Gastrocnemius medialis (tissue), 4 donors: Measurements from ENCODE around the gene SGSM2. TPM values are rescaled to one million over a fixed set of nuclear protein-coding genes. Genes with fewer than 3 reads are reported as not detected.

Experiments
- ATAC-seq, 2 donors: fragments of 150-250 bp; one replicate each; pipeline ENCODE4 v1.9.1; 2016
- DNase-seq, 2 donors: peaks; one replicate each; pipeline ENCODE4 v3.0.0-alpha.2; 2019
- H3K27ac ChIP-seq, 4 donors: fragments of 200-600 bp; sonication (generic); 1 replicate in 1 of 4; 2 replicates in 3 of 4; pipeline ENCODE4 v1.5.1; 2016 to 2018; ENCODE audit warnings: mild to moderate bottlenecking in 2 of 4, moderate library complexity in 1 of 4
- H3K27me3 ChIP-seq, 3 donors: fragments of 200-600 bp; sonication (generic) in 2 of 3; 1 replicate in 1 of 3; 2 replicates in 2 of 3; pipeline versions ENCODE4 v1.5.1 to v1.6.0; 2016 to 2019; ENCODE audit warnings: mild to moderate bottlenecking in 1 of 3, moderate library complexity in 1 of 3
- H3K36me3 ChIP-seq, 2 donors: fragments of 200-600 bp; sonication (generic) in 1 of 2; one replicate each; pipeline ENCODE4 v1.5.1; 2017 to 2018
- H3K4me1 ChIP-seq, 2 donors: fragments of 200-600 bp; sonication (generic) in 1 of 2; one replicate each; pipeline ENCODE4 v1.5.1; 2016 to 2017; ENCODE audit warnings: mild to moderate bottlenecking in 2 of 2
- H3K4me3 ChIP-seq, 4 donors: fragments of 200-600 bp; sonication (generic) in 3 of 4; 1 replicate in 1 of 4; 2 replicates in 3 of 4; pipeline ENCODE4 v1.5.1; 2016 to 2019; ENCODE audit warnings: mild to moderate bottlenecking in 2 of 4
- H3K9me3 ChIP-seq, 3 donors: fragments of 200-600 bp; sonication (generic) in 2 of 3; 1 replicate in 1 of 3; 2 replicates in 2 of 3; pipeline ENCODE4 v1.5.1; 2016 to 2019
- POLR2A ChIP-seq, 2 donors: fragments of 450-650 bp; IDR thresholded peaks; one replicate each; pipeline ENCODE4 v1.6.1; 2017; ENCODE audit warnings: antibody characterized with exemption in 2 of 2, mild to moderate bottlenecking in 2 of 2, moderate library complexity in 2 of 2
- in situ Hi-C, 4 donors: fragments of 200-750 bp; cut with MboI; loops; one replicate each; pipeline versions ENCODE4 v1.15.0 to v1.8.0; 2017; ENCODE audit warnings: low sequenced_read_pairs in 4 of 4
- intact Hi-C: fragments of 100-400 bp; cut with DNase I; formaldehyde crosslinking; loops from one replicate; pipeline ENCODE4 v1.15.1; 2023; ENCODE audit warnings: low total_unique reads
- total RNA-seq, 4 donors: library from RNA; depleted of rRNA; stranded (reverse); fragments of >200 nt; gene quantifications; one replicate each; pipeline versions ENCODE4 v1.1.0 to v1.2.3, GENCODE V29; 2016
- TF ChIP-seq, protein P1 (sequence below), 5 experiments: fragments of 450-650 bp in 3 of 5; fragments of 200-600 bp in 2 of 5; sonication (generic) in 2 of 5; IDR thresholded peaks in 4 of 5; conservative IDR thresholded peaks in 1 of 5; 1 replicate in 4 of 5; 2 replicates in 1 of 5; pipeline ENCODE4 v1.5.1; 2016 to 2019; ENCODE audit warnings: antibody characterized with exemption in 5 of 5, mild to moderate bottlenecking in 3 of 5, moderate library complexity in 3 of 5

The SGSM2 gene
- total RNA-seq, 4 donors from 2014 or later, result 6.1 to 20.1 (median 9.6) TPM

DNA sequence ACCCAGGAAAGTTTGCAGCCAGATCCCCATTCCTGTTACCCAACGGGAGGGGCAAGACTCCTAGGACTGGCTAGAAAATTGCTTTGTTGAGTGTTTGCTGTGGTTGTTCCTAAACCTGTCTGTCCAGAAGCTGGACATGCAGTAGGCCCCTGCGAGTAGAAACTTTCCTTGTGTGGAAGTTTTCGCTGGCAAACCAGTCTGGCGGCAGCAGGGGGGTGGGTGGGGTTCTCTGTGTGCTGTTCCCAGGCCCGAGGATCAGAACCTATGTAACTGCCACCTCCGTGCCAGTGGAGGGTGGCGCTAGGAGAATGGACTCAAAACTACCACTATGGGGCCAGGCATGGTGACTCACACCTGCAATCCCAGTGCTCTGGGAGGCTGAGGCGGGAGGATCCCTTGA, 9.2 kb downstream of the SGSM2 start:
- in situ Hi-C loops, result no loop called here
- H3K4me3 ChIP-seq, result no peak overlapping the region
- H3K27me3 ChIP-seq, result no peaks in the 10 kb centered on the region
- peak overlapping the region; percentile 24 to 87 (median 80) for H3K27ac ChIP-seq
- H3K4me1 ChIP-seq, result peaks cover 11 to 14% of the 10 kb centered on the region in 2 donors
- no peaks in the 10 kb centered on the region for H3K36me3 ChIP-seq
- no peaks in the 10 kb centered on the region for H3K9me3 ChIP-seq
- intact Hi-C loops, result no loop called here
- ATAC-seq (no peak), DNase-seq (no peak)
- TF ChIP-seq POLR2A (IDR thresholded peaks at IDR 0.05), result no peak
- TF ChIP-seq, protein P1, sequence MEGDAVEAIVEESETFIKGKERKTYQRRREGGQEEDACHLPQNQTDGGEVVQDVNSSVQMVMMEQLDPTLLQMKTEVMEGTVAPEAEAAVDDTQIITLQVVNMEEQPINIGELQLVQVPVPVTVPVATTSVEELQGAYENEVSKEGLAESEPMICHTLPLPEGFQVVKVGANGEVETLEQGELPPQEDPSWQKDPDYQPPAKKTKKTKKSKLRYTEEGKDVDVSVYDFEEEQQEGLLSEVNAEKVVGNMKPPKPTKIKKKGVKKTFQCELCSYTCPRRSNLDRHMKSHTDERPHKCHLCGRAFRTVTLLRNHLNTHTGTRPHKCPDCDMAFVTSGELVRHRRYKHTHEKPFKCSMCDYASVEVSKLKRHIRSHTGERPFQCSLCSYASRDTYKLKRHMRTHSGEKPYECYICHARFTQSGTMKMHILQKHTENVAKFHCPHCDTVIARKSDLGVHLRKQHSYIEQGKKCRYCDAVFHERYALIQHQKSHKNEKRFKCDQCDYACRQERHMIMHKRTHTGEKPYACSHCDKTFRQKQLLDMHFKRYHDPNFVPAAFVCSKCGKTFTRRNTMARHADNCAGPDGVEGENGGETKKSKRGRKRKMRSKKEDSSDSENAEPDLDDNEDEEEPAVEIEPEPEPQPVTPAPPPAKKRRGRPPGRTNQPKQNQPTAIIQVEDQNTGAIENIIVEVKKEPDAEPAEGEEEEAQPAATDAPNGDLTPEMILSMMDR (IDR thresholded peaks at IDR 0.05 in 4 of 5, conservative IDR thresholded peaks at IDR 0.05 in 1 of 5), result no peak

DNA sequence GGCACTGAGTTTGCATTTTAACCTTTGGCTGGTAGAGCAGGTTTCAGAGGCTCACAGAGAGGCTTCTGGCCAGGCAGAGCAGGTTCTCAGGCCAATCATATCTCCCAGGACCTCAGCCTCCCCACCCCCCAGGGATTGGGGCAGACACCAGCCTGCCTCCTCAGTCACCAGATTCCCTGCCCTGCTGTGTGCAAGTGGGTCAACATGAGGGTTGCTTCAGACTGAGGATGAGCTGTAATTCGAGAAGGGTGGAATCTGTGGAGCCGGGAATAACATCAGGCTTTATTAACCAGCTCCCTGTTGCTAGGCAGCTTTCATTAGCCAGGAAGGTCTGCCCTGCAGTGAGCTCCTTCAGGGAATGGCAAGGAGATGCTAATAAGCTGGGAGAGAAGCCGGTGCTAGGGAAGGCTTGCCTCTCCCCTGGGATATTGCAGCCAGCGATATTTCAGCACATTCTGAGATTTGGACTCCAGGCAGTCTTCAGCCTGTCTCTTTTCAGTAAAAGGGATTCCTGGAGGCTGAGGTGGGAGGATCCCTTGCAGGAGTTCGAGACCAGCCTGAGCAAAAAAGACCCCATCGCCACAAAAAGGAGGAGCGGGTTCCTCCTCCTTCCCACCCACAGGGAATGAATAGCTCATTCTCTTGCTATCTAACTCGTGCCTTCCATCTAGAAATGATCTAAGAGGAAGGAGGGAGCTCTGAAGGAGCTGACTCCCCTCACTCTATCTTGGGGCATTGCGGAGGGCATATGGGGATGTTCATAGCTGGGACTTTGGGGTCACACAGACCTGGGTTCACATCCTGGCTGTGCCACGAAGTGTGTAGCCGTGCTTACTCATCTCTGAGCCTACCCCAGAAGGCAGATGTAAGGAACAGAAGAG, 10.7 kb downstream of the SGSM2 start:
- ATAC-seq, result peak; percentile 98 to 99
- Histone ChIP-seq H3K4me1 (peaks cover 14% of the 10 kb centered on the region in 2 donors), H3K4me3 (no peak overlapping the region), H3K27ac (peak overlapping the region; percentile 79 to 87 (median 84)), H3K36me3 (no peaks in the 10 kb centered on the region), H3K9me3 (no peaks in the 10 kb centered on the region), H3K27me3 (no peaks in the 10 kb centered on the region)
- intact Hi-C loops, result loop anchor here (1.0 kb wide), 1 partner anchor 16 kb away; no protein-coding TSS in a partner anchor
- in situ Hi-C loops, result no loop called here
- TF ChIP-seq, protein P1 (IDR thresholded peaks at IDR 0.05 in 4 of 5, conservative IDR thresholded peaks at IDR 0.05 in 1 of 5), result no peak
- no peak for TF ChIP-seq POLR2A (IDR thresholded peaks at IDR 0.05)
- DNase-seq, result peak; percentile 87 to 91

DNA sequence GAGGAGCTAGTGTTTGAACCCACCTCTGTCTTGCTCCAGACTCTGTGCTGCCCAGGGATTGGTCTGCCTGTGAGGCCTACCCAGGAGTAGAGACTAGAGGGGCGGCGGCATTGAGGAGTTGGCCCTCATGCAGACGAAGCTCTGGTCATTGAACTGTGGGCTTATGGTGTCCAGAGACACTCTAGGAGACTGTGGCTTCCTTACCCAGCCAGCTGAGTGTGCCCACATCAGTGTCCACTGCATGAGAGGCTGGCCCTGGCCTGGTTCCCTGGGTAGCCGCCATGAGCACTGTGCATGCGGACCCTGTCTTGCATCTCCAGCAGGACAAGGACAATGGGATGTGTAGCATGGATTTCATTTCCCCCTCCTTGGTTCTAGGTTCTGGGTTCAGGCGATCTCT, 14.0 kb downstream of the SGSM2 start:
- no peak for TF ChIP-seq POLR2A (IDR thresholded peaks at IDR 0.05)
- TF ChIP-seq, protein P1 (IDR thresholded peaks at IDR 0.05 in 4 of 5, conservative IDR thresholded peaks at IDR 0.05 in 1 of 5), result no peak
- in situ Hi-C loops (no loop called here), intact Hi-C loops (loop anchor here (5.0 kb wide), 1 partner anchor 299 kb away; no protein-coding TSS in a partner anchor)
- no peak for ATAC-seq
- Histone ChIP-seq H3K4me3 (no peak overlapping the region), H3K27me3 (no peaks in the 10 kb centered on the region), H3K4me1 (peaks cover 14 to 16% of the 10 kb centered on the region in 2 donors), H3K9me3 (no peaks in the 10 kb centered on the region), H3K36me3 (no peaks in the 10 kb centered on the region), H3K27ac (no peak overlapping the region)
- DNase-seq, result no peak

DNA sequence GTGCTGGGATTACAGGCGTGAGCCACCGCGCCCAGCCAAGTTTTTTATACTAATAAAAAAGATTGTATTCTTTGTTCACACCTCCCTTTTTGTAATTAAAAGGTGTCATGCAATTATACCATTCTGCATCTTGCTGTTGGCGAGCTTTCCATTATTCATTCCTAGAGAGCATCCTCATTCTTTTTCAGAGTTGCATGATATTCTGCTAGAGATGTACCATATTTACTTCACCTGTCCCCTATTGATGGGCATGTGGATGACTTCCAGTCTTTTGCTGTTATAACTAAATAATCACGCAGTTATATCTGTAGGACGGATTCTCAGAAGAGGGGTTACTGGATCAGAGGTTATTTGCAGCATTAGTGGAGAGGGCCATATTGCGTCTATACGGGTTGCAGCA, 17.0 kb downstream of the SGSM2 start:
- ATAC-seq (no peak), DNase-seq (no peak)
- Histone ChIP-seq H3K36me3 (no peaks in the 10 kb centered on the region), H3K9me3 (no peaks in the 10 kb centered on the region), H3K4me1 (peaks cover 0 to 5% of the 10 kb centered on the region in 2 donors), H3K27me3 (no peaks in the 10 kb centered on the region), H3K4me3 (no peak overlapping the region), H3K27ac (no peak overlapping the region)
- in situ Hi-C loops (no loop called here), intact Hi-C loops (loop anchor here (5.0 kb wide), 1 partner anchor 302 kb away; no protein-coding TSS in a partner anchor)
- TF ChIP-seq, protein P1 (IDR thresholded peaks at IDR 0.05 in 4 of 5, conservative IDR thresholded peaks at IDR 0.05 in 1 of 5), result no peak
- no peak for TF ChIP-seq POLR2A (IDR thresholded peaks at IDR 0.05)
